Measurements from ENCODE around the gene CARD10. TPM values are rescaled to one million over a fixed set of nuclear protein-coding genes. Genes with fewer than 3 reads are reported as not detected.

CARD10 gene
- total and polyA plus RNA-seq, 2 of the 13 experiments (the other 11 are each of a cell fraction or from before 2014, with no cell fraction given) = 35.2 to 55.8 TPM

DNA sequence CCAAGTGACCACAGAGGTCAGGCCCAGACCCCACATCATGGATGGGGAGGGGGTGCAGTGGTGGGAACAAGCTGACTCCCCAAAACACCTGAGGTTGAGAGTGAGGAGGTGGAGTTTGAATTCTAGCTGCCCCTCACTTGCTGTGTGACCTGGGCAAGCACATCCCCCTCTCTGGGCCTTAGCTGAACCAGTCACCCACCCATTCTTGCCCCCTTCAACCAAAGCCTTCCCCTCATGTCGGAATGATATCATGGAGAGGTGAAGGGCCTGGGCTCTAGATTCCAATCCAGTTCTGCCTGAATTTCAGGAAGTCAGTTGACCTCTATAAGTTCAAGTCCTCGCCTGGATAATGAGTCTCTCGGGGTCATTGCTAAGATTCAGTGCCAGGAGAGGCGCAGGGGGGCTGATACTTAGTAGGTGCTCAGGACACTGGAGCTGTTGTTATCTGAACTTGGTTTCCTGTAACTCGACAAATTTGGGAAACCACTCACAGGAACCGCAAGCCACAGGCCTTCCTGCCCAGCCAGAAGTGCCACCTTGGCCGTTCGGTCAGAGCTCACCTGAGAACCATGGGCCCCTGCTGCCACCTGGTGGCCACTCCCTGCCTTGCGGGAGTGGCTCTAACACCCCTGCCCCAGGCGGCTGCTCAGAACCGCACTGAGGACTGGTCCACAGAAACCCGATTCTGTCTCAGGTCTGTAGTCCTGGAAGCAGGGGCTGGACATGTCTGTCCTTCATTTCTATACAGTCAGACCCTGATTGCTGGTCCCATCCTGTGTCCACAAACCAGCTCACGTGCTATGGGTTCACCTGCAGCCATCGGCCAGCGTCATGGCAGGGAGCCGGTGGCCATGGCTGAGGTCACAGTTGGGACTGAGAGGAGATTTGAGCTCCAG lies 47.9 kb upstream of the CARD10 start (continued):
- TF ChIP-seq, protein P1, sequence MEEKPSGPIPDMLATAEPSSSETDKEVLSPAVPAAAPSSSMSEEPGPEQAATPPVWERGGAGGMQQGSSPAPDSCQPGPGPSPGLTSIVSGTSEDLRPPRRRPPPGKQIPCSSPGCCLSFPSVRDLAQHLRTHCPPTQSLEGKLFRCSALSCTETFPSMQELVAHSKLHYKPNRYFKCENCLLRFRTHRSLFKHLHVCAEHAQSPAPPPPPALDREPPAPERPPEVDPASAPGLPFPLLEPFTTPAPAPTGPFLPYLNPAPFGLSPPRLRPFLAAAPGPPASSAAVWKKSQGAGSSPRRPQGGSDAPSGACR (CRISPR knock-in tag; IDR thresholded peaks at IDR 0.05) = no peak
- TF ChIP-seq HNRNPK (IDR thresholded peaks at IDR 0.05; ENCODE audit: low read depth, low read length, poor library complexity, severe bottlenecking) (no peak), CEBPZ (IDR thresholded peaks at IDR 0.05; ENCODE audit: low read length) (no peak), HOXA3 (CRISPR knock-in tag; IDR thresholded peaks at IDR 0.05) (peak; percentile 66; the same call in 1 of the 2 replicates), BCL6 (CRISPR knock-in tag; IDR thresholded peaks at IDR 0.05) (no peak; the same call in 1 of the 2 replicates), ZNF607 (CRISPR knock-in tag; IDR thresholded peaks at IDR 0.05; ENCODE audit: borderline replicate concordance) (no peak), MXI1 (IDR thresholded peaks at IDR 0.05; ENCODE audit: borderline replicate concordance, low read depth, low read length) (no peak; the same call in 1 of the 3 replicates), ZNF33B (CRISPR knock-in tag; IDR thresholded peaks at IDR 0.05) (no peak), ZNF891 (CRISPR knock-in tag; IDR thresholded peaks at IDR 0.05) (peak; percentile 46; the same call in 1 of the 2 replicates), MBNL3 (CRISPR knock-in tag; conservative IDR thresholded peaks at IDR 0.05) (no peak), FOXO4 (CRISPR knock-in tag; conservative IDR thresholded peaks at IDR 0.05) (no peak), BRD4 (CRISPR knock-in tag; IDR thresholded peaks at IDR 0.05) (no peak), SMAD9 (CRISPR knock-in tag; IDR thresholded peaks at IDR 0.05) (no peak), ZNF724P (CRISPR knock-in tag; IDR thresholded peaks at IDR 0.05; ENCODE audit: borderline replicate concordance) (no peak), ARID2 (CRISPR knock-in tag; IDR thresholded peaks at IDR 0.05; ENCODE audit: borderline replicate concordance) (no peak), ZNF580 (CRISPR knock-in tag; IDR thresholded peaks at IDR 0.05; ENCODE audit: borderline replicate concordance, low read depth) (no peak), ZBTB3 (CRISPR knock-in tag; IDR thresholded peaks at IDR 0.05; ENCODE audit: borderline replicate concordance, low read depth) (no peak)
- TF ChIP-seq, protein P2, sequence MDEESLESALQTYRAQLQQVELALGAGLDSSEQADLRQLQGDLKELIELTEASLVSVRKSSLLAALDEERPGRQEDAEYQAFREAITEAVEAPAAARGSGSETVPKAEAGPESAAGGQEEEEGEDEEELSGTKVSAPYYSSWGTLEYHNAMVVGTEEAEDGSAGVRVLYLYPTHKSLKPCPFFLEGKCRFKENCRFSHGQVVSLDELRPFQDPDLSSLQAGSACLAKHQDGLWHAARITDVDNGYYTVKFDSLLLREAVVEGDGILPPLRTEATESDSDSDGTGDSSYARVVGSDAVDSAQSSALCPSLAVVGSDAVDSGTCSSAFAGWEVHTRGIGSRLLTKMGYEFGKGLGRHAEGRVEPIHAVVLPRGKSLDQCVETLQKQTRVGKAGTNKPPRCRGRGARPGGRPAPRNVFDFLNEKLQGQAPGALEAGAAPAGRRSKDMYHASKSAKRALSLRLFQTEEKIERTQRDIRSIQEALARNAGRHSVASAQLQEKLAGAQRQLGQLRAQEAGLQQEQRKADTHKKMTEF (CRISPR knock-in tag; IDR thresholded peaks at IDR 0.05) = peak; percentile 51; the same call in 1 of the 2 replicates
- TF ChIP-seq, protein P3, sequence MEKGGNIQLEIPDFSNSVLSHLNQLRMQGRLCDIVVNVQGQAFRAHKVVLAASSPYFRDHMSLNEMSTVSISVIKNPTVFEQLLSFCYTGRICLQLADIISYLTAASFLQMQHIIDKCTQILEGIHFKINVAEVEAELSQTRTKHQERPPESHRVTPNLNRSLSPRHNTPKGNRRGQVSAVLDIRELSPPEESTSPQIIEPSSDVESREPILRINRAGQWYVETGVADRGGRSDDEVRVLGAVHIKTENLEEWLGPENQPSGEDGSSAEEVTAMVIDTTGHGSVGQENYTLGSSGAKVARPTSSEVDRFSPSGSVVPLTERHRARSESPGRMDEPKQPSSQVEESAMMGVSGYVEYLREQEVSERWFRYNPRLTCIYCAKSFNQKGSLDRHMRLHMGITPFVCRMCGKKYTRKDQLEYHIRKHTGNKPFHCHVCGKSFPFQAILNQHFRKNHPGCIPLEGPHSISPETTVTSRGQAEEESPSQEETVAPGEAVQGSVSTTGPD (CRISPR knock-in tag; IDR thresholded peaks at IDR 0.05) = no peak

All from HepG2 (cell line).